MM.1S (cell line): ENCODE data around the gene RAVER2.
A peak's percentile ranks its signal among the peaks of the same experiment; 100 is the strongest.

Experiments
- DNase-seq: peaks from one replicate; pipeline ENCODE4 v3.0.0-alpha.2; 2015
- H2AFZ ChIP-seq: fragments of 300-600 bp; sonication (generic); 2 replicates; pipeline ENCODE4 v1.6.0; 2016; ENCODE audit warnings: antibody characterized with exemption, low read length
- H3F3A ChIP-seq: fragments of 300-600 bp; sonication (generic); 2 replicates; pipeline ENCODE4 v1.6.1; 2016; ENCODE audit warnings: mild to moderate bottlenecking, antibody characterized with exemption, low read length, moderate library complexity, mixed read lengths; ENCODE audit not compliant: insufficient read depth
- H3K27ac ChIP-seq: fragments of 300-600 bp; sonication (generic); 2 replicates; pipeline ENCODE4 v1.5.1; 2016; ENCODE audit warnings: mild to moderate bottlenecking, low read length
- H3K27me3 ChIP-seq: fragments of 300-600 bp; sonication (generic); replicated peaks from 2 replicates; pipeline ENCODE4 v1.6.0; 2016; ENCODE audit warnings: low read length; ENCODE audit not compliant: insufficient read depth
- H3K36me3 ChIP-seq: fragments of 300-600 bp; sonication (generic); replicated peaks from 2 replicates; pipeline ENCODE4 v1.6.1; 2016; ENCODE audit warnings: mild to moderate bottlenecking, low read length, mixed read lengths; ENCODE audit not compliant: insufficient read depth
- H3K4me1 ChIP-seq: fragments of 300-600 bp; sonication (generic); 2 replicates; pipeline ENCODE4 v1.6.1; 2016; ENCODE audit warnings: low read length, mixed read lengths
- H3K4me2 ChIP-seq: fragments of 300-600 bp; sonication (generic); 2 replicates; pipeline ENCODE4 v1.6.0; 2016; ENCODE audit warnings: low read depth, low read length
- H3K4me3 ChIP-seq: fragments of 300-600 bp; sonication (generic); 2 replicates; pipeline ENCODE4 v1.5.1; 2016; ENCODE audit warnings: low read length, mixed read lengths
- H3K79me2 ChIP-seq: fragments of 300-600 bp; sonication (generic); 2 replicates; pipeline ENCODE4 v1.6.1; 2016; ENCODE audit warnings: mixed run types, low read length, mixed read lengths
- H3K9ac ChIP-seq: fragments of 300-600 bp; sonication (generic); 2 replicates; pipeline ENCODE4 v1.6.1; 2016; ENCODE audit warnings: low read length, mixed read lengths
- H3K9me2 ChIP-seq: fragments of 300-600 bp; sonication (generic); replicated peaks from 2 replicates; pipeline ENCODE4 v1.6.1; 2016; ENCODE audit warnings: mild to moderate bottlenecking, low read length, mixed read lengths; ENCODE audit not compliant: insufficient read depth
- H3K9me3 ChIP-seq: fragments of 300-600 bp; sonication (generic); replicated peaks from 2 replicates; pipeline ENCODE4 v1.6.1; 2016; ENCODE audit warnings: mild to moderate bottlenecking, low read length, mixed read lengths; ENCODE audit not compliant: insufficient read depth
- H4K20me1 ChIP-seq: fragments of 300-600 bp; sonication (generic); 2 replicates; pipeline ENCODE4 v1.6.1; 2016; ENCODE audit warnings: mild to moderate bottlenecking, low read length, moderate library complexity, mixed read lengths; ENCODE audit not compliant: insufficient read depth
- EZH2 ChIP-seq: fragments of 300-600 bp; sonication (generic); optimal IDR thresholded peaks from 2 replicates; pipeline ENCODE3; 2017; ENCODE audit warnings: low read depth, mild to moderate bottlenecking, antibody characterized with exemption, low read length, mixed read lengths
- EZH2phosphoT487 ChIP-seq: fragments of 300-600 bp; sonication (generic); IDR thresholded peaks from 2 replicates; pipeline ENCODE4 v1.6.1; 2018; ENCODE audit warnings: antibody characterized with exemption, low read length
- TF ChIP-seq, protein P1 (sequence below): fragments of 300-600 bp; sonication (generic); IDR thresholded peaks from 2 replicates; pipeline ENCODE4 v1.5.1; 2016; ENCODE audit warnings: antibody characterized with exemption, low read length, mixed read lengths

The RAVER2 gene

DNA sequence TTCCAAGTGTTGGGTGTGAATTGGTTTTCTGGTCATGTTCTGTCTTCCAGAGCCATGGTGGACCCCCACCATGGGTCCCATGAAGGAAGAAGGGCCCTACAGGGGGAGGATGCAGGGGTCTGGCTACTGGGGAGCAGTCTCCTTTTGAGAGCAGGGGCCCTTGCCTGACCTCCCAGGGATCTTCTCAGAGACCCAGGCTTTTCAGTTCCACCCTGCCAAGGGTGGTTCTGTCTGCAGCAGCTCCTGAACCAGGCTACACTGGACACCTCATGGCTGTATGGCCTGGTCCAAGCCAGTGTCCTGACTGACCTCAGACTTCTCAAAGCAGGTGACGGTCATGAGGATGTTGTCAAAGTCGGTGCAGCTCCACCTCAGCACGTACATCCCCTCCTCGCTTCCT is 112.5 kb downstream of the RAVER2 start:
- Histone ChIP-seq H3K79me2 (peaks cover 6% of the 10 kb centered on the region), H3K27me3 (no peaks in the 10 kb centered on the region), H3K4me1 (peaks cover 18% of the 10 kb centered on the region), H2AFZ (no peak overlapping the region), H4K20me1 (no peaks in the 10 kb centered on the region), H3K9me3 (no peaks in the 10 kb centered on the region), H3K9ac (no peak overlapping the region), H3K4me3 (no peak overlapping the region), H3K4me2 (no peak overlapping the region), H3K36me3 (peaks cover 7% of the 10 kb centered on the region), H3K9me2 (no peaks in the 10 kb centered on the region), H3F3A (0 out of 2 replicates have a peak, but pooled peaks cover 3% of the 10 kb centered on the region), H3K27ac (no peak overlapping the region)
- TF ChIP-seq, protein P1, sequence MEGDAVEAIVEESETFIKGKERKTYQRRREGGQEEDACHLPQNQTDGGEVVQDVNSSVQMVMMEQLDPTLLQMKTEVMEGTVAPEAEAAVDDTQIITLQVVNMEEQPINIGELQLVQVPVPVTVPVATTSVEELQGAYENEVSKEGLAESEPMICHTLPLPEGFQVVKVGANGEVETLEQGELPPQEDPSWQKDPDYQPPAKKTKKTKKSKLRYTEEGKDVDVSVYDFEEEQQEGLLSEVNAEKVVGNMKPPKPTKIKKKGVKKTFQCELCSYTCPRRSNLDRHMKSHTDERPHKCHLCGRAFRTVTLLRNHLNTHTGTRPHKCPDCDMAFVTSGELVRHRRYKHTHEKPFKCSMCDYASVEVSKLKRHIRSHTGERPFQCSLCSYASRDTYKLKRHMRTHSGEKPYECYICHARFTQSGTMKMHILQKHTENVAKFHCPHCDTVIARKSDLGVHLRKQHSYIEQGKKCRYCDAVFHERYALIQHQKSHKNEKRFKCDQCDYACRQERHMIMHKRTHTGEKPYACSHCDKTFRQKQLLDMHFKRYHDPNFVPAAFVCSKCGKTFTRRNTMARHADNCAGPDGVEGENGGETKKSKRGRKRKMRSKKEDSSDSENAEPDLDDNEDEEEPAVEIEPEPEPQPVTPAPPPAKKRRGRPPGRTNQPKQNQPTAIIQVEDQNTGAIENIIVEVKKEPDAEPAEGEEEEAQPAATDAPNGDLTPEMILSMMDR: no peak
- TF ChIP-seq EZH2 (no peak), EZH2phosphoT487 (no peak)
- no peak for DNase-seq

DNA sequence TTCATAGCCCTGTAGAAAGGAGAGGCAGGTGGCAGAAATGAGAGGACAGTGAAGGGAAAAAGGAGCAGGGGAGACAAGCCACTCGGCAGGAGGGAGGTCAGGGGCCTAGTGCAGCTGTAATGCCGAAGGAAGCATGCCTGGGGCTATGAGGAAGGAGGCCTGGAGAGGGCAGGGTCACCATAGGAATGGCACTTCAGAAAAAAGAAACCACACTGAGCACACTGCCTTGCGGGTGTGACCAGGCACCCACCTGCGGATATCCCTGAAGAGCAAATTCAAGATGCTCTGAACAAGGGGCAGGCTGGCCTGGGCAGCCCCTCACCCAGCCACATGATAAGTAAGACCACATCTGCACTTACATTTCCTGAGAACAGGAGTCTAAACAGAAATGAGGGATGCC is 116.7 kb downstream of the RAVER2 start:
- no peaks in the 10 kb centered on the region for H3K9me3 ChIP-seq
- no peaks in the 10 kb centered on the region for H3K9me2 ChIP-seq
- peak; percentile 47 for DNase-seq
- H3K4me3 ChIP-seq: no peak overlapping the region
- H3K27me3 ChIP-seq: no peaks in the 10 kb centered on the region
- no peak overlapping the region for H2AFZ ChIP-seq
- H3K27ac ChIP-seq: peak overlapping the region; percentile 24; the same call in 1 of the 2 replicates
- H3K36me3 ChIP-seq: peaks cover 7% of the 10 kb centered on the region
- H3K9ac ChIP-seq: no peak overlapping the region
- H3F3A ChIP-seq: peaks cover 24% of the 10 kb centered on the region
- peak overlapping the region; percentile 15; the same call in 1 of the 2 replicates for H3K4me2 ChIP-seq
- H3K79me2 ChIP-seq: peaks cover 15% of the 10 kb centered on the region
- peaks cover 42% of the 10 kb centered on the region for H3K4me1 ChIP-seq
- H4K20me1 ChIP-seq: no peaks in the 10 kb centered on the region
- TF ChIP-seq, protein P1: peak; percentile 46
- TF ChIP-seq EZH2phosphoT487: no peak
- no peak for TF ChIP-seq EZH2

DNA sequence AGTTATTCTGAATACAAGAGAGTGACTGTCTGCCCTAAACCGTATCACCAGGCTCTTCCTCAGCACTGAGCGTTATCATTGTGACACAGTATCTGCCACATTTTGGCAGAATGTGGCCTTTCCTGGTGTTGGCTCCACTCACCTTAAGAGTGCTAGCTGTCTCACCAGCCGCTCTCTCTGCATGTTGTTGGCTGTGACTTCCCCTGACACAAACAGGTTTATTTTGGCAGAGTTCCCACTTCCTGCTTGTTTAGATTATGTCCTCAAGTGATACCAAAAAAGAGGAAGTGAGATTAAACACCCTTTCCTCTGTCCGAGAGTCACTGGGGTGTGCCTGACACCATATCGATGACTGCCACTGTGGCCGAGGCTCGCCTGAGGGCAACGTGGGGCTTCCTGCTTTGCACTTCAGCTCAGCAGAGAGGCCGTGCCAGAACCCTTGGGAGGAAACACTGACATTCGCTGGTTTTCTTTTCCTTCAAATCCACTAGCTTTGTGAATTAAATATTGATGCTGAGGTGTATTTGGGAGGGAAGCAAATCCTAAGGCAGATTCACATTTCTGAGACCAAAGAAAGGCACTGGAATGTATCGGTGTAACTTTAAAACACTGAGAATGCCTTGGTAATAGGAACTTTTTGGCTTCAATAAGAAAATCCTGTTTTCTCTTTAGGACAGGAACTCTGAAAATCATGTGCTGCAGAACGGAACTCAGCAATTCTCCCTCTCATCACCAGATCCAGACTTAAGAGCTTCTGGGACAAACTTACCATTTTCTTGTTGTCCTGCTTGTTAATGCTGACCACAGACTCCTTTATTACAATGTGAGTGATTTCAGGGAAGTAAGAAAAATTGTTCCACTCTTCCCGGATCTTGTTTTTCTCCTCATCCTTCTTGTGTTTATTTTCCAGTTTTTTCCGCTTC is 119.4 kb downstream of the RAVER2 start:
- peaks cover 7% of the 10 kb centered on the region for H3K36me3 ChIP-seq
- peak; percentile 95 for DNase-seq
- H2AFZ ChIP-seq: no peak overlapping the region
- H3K4me1 ChIP-seq: peaks cover 42% of the 10 kb centered on the region
- no peaks in the 10 kb centered on the region for H4K20me1 ChIP-seq
- no peak for TF ChIP-seq EZH2phosphoT487
- TF ChIP-seq, protein P1: no peak
- no peak for TF ChIP-seq EZH2
- H3K4me2 ChIP-seq: peak overlapping the region; percentile 54
- H3K9me3 ChIP-seq: no peaks in the 10 kb centered on the region
- H3K27ac ChIP-seq: peak overlapping the region; percentile 77
- no peaks in the 10 kb centered on the region for H3K9me2 ChIP-seq
- peaks cover 19% of the 10 kb centered on the region for H3K79me2 ChIP-seq
- peak overlapping the region; percentile 26 for H3K9ac ChIP-seq
- peak overlapping the region; percentile 22 for H3K4me3 ChIP-seq
- no peaks in the 10 kb centered on the region for H3K27me3 ChIP-seq
- H3F3A ChIP-seq: peaks cover 24% of the 10 kb centered on the region
